Left kidney (tissue), 8 donors: ENCODE measurements around the gene OR2L13. TPM values are rescaled to one million over a fixed set of nuclear protein-coding genes. Genes with fewer than 3 reads are reported as not detected.
"Not testable (repeated sequence)": the region's sequence is repeated elsewhere in the genome, so short reads cannot be mapped to it uniquely, and the experiment has no call there.

Source experiments
- DNase-seq: peaks from one replicate; pipeline ENCODE4 v3.0.0-alpha.2; 2013
- long read RNA-seq, 8 donors: transcript quantifications; one replicate each; lab custom pipeline, GENCODE V29; 2026
- polyA plus RNA-seq: library from polyadenylated mRNA; unstranded; fragments of 120-200 nt; gene quantifications from one replicate; pipeline ENCODE4 v1.2.1, GENCODE V29; 2013; ENCODE audit not compliant: insufficient read length

Gene OR2L13, protein sequence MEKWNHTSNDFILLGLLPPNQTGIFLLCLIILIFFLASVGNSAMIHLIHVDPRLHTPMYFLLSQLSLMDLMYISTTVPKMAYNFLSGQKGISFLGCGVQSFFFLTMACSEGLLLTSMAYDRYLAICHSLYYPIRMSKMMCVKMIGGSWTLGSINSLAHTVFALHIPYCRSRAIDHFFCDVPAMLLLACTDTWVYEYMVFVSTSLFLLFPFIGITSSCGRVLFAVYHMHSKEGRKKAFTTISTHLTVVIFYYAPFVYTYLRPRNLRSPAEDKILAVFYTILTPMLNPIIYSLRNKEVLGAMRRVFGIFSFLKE
- not detected for polyA plus RNA-seq
- long read RNA-seq, donor 1 = 0 reads
- long read RNA-seq, donor 2 = 0 reads
- long read RNA-seq, donor 3 = 0 reads
- long read RNA-seq, donor 4 = 0 reads
- long read RNA-seq, donor 5 = 0 reads
- long read RNA-seq, donor 6 = 0 reads
- long read RNA-seq, donor 7 = 0 reads
- long read RNA-seq, donor 8 = 0 reads

DNA sequence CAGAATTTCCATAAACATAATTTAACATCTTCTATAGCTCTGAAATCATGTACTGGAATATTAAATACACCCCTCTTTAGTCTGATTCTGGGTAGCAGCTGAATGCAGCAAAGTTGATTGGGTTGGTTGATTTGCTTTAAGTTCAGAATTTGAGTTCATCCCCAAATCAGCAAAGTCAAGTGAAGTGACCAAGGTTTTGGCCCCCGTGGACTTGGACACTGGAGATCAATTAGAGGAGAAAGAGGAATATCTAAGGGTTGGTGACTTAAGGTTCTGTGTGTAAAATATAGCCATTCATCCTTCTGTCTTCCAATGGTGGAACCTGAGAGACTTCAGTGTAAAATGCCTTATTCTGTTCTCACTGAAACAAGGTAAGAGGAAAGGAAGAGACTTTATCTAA, at the start of gene OR2L13:
TSS of gene OR2L13 (plus strand) at position 301 of the 400 bp plus-strand sequence. CDS start 4,192 bp downstream, outside the sequence.
- no peak for DNase-seq

DNA sequence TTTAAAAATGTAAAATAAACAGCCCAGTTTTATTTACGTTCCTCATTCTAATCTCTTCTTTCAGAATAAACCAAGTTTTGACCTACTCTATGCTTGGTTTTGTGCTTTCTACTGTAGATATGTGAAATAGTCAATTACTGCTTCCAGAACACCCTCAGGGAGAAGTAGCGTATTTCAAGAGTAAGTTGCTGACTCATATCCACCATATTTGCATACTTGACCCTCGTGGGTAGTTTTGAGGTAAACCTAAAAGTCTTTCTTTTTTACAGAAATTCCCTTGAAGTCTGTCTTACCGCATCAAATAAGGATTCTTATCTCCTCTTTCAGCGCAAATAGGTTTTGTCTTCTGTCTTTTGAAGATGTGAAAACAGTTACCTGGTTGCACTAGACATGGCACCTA, 49.8 kb upstream of the OR2L13 start:
- no peak for DNase-seq

DNA sequence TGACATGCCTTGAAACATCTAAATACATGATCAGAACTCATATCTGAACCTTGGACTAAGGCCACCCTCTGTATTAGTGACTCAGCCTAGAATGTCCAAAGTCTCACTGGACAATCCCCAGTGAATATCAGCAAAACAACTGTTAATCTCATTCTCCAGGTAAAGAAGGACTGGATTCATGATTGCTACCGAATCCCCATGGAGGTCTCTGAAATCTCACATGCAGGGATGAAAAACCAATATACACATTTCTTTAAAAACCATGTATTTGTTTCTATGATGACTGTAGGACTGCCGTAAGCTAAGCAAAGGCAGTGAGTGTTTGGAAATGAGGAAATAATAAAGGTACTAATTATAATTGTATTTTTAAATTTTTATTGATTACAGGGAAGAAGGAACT, 48.4 kb upstream of the OR2L13 start, which contains the start of gene OR2L3:
TSS of gene OR2L3 (plus strand) at position 301 of the 400 bp plus-strand sequence. CDS start 13,846 bp downstream, outside the sequence.
- no peak for DNase-seq

DNA sequence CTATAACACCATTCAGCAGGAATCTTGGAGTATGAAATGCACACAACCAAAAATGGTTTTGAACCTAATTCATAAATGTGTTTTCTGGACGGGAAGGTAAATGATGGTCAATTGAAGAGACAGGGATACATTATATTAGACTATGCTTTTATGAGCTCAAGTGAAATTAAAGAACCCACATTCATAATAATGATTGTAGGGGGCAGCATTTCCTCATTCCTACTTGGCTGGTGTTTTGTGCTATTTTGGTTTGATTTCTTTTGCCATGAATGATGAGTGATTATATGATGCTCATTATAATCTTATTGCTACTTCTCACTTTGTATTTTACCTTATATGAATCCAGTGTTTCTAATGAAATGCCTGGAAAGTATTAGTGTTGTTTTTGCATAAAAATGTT, 48.0 kb upstream of the OR2L13 start:
- no peak for DNase-seq

DNA sequence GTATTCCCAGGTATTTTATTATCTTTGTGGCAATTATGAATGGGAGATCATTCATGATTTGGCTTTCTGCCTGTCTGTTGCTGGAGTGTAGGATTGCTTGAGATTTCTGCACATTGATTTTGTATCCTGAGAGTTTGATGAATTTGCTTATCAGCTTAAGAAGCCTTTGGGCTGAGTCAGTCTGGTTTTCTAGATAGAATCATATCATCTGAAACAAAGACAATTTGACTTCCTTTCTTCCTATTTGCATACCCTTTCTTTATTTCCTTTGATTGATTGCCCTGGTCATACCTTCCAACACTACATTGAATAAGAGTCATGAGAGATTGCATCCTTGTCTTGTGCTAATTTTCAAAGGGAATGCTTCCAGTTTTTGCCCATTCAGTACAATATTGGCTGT, 40.3 kb upstream of the OR2L13 start:
- DNase-seq = no peak

DNA sequence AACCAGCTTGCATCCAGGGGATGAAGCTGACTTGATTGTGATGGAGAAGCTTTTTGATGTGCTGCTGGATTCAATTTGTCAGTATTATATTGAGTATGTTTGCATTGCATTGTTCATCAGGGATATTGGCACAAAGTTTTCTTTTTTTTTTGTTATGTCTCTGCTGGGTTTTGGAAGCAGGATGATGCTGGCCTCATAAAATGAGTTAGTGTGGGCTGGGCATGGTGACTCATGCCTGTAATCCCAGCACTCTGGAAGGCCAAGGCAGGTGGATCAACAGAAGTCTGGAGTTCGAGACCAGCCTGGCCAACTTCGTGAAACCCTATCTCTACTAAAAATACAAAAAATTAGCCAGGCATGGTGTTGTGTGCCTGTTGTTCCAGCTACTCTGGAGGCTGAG, 39.7 kb upstream of the OR2L13 start:
- no peak for DNase-seq

DNA sequence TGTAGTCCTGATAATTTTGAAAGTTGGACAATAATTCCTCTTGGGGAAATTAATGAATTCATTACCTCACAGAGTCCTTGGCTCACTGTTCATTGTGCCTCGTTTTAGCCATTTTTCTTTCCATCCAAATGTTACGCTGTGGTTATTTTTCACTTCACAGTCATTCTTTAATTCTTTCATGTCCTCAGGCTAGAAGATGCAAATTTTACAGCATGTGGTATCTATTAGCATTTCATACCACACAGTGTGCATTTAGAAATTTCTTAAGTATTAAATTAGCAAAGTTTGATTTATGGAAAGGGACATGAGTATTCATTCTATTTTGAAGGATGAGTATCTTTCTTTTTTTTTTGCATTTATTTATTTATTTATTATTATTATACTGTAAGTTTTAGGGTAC, 29.9 kb upstream of the OR2L13 start:
- DNase-seq = no peak

DNA sequence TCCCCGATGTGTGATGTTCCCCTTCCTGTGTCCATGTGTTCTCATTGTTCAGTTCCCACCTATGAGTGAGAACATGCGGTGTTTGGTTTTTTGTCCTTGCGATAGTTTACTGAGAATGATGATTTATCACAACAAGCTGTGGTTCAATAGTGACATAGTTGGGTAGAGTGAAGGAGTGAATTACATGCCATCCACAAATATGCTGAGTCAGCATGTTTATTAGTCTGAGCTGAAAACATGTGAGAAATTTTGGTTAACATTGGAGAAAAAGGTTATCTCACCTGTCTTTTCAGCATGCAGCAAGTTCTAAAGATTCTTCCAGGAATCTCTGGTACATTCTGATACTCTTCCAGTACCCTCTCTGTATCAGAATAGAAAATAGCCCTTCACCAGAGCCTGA, 29.4 kb upstream of the OR2L13 start:
- no peak for DNase-seq

DNA sequence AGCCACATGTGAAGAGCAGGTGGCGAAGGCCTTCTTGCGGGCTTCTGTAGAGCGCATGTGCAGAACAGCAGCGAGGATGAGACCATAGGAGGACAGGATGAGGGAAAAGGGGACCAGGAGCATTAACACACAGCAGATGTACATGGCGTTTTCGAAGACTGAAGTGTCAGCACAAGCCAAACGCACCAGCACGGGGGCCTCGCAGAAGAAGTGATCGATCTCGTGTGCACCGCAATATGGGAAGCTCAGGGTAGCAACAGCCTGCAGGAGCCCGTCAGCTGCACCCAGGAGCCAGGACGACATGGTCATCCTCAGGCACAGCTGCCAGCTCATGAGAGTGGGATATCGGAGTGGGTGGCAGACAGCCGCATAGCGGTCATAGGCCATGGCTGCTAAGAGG, 11.1 kb upstream of the OR2L13 start:
- not testable (repeated sequence) for DNase-seq

DNA sequence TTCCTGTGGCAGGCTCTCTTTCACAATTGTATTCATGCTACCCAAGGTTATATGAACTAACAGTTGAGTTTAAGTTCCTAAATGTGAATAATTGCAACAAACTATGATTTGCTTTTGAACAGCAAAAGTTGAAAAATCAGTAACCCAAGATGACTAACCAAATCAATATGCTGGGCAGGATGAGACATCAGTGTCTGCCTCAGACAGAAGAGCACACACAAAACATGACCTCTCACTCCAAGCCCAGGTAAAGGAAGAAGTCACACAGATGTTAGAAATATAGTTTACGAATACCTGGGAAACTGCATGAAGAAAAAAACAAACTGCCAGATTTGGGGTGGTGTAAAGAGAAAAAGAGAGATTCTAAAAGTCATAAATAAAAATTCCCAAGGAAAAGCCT, 3.5 kb downstream of the OR2L13 start:
- no peak for DNase-seq

DNA sequence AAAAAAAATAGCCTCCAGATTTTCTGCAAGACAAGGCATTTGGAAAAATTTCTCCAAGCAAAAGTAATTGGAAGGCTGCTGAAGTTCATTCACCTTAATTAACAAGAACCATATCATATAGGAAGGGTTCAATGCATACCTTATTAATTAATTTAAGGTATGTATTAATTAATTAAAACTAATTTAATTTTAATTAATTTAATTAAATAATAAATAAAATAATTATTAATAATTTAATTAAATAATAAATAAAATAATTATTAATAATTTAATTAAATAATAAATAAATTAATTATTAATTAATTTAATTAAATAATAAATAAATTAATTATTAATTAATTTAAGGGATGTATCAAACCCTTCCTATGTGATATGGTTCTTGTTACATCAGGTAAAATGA, 7.9 kb downstream of the OR2L13 start:
- DNase-seq = no peak

DNA sequence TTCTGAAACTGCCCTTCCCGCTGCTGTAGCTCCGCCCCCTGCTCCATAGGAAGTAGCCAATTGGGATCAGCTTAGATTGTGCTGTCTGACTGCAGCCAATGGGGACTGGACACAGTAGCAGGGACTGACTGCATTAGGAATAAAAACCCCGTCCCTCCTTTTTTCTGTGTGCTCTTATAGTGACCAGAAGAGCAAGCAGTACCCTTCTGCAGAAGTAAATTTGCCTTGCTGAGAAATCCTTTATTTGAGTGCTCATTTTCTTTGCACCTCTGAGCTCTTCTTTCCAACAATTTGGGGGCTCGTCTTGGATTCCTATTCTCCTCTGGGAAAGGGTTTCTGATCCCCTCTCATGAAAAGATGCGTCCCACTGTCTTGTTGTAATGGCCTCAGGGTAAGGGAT, 16.2 kb downstream of the OR2L13 start:
- no peak for DNase-seq

DNA sequence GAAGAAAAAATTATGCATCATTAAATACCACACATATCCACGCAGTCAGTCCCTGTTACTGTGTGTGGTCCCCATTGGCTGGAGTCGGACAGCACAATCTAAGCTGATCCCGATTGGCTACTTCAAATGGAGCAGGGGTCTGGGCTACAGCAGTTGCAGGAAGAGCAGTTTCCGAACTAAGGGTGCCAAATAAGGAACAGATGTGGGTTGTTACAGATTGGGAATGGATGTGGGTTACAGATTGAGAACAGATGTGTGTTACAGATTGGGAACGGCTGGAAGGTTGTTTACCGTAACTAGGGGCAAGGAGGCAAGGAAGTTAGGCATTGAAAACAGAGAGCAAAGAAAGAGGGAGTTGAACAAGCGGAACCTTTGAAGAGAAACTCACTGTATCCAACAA, 19.9 kb downstream of the OR2L13 start:
- no peak for DNase-seq

DNA sequence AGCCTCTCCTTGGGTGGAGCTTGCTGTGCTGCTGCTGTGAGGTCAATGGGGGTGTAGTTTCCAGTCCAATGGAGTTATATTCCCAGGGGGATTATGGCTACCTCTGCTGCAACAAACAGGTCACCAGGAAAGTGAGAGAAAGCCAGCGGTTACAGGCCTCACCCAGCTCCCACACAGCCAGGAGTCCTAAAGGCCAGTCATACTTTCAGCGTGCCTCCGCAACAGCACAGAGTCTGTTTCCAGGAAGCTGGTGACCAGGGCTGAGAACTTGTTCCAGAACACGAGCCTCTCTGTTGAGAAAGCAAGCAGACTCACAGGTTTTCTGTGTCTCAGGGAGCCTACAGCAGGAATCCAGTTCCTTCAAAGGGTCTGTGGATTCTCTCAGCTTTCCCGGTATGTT, 32.7 kb downstream of the OR2L13 start:
- no peak for DNase-seq

DNA sequence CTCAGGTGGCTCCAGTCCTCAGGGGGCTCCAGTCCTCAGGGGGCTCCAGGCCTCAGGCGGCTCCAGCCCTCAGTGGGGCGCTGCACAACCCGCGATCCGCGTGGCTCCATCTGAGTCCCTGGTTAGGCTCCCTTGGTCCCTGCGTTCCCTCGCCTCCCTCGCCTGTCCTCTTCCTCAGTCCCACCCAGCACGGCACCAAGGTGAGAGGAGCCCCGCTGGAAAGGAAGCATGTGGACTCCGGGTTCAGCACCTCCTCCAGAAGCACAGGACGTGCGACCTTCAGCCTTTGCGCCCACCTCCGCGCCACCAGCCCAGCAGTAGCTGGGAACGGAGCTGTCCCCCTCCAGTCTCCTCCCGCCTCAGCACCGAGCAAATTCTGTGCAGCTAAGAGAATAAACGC, 41.8 kb downstream of the OR2L13 start:
- no peak for DNase-seq

DNA sequence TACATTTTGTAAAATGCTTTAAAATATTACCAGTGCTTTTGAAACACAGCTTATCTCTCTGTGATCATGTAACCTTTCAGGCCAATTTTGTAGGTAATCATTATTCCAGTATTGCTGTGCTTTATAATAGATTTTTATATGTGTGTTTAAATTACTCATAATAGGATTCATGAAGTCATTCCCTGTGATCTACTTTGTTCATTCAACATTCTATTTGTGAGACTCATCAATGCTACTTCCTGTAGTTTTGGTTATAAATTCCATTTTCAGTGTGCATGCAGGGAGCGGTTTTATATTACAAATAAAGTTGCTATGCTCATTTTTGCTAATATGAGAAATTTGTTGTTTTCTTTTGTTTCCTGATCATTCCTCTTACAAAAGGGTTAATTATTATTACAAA, 45.9 kb downstream of the OR2L13 start:
- DNase-seq = no peak

DNA sequence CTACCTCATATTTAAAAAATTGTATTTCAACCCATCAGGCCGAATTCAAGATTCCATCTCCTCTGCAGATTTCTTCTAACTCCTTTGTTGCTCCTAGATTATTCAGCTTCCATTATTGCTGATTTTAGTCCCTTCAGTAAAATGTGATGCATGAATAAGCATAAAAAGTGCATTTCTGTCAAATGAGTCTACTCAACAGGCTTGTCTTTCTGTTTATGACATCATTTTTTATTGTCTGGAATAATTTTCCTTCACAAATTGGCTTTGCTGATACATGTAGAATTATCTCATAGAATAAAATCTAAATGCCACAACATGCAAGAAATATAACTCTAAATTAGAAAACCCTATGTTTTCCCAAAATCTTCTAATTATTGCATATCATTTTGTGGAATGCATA, 48.3 kb downstream of the OR2L13 start:
- no peak for DNase-seq

DNA sequence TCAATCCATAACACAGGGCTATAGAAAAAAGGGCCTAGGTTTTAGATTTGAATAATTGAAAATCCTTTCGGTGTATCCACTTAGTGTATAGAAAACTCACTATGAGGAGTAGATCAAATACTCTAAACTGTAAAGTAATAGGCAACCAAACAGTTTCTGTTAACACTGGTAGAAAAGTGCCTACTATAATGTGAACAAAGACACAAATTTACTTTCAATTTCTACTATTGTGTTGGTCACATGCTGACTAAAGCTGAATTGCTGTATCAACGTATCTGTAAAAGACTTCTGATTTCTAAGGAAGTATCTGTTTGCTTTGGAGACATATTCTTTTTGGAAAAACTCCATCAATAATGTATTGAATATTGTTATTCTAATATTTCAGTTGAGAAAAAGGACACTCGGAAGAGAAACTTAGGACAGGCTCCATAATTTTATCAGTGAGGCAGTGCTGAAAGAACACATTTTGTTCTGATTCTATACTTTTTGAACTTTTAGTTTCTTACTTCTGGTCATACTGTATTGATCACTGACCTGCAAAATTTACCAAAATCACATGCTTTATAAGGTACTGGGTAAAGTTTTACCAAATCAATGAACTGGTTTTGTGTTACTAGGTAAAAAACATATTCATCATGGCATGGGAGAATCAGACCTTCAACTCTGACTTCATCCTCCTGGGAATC, 49.7 kb downstream of the OR2L13 start, which contains the start of gene OR2M5:
TSS of gene OR2M5 (plus strand) at position 636 of the 686 bp plus-strand sequence. CDS start at position 636, 0 bp downstream.
- no peak for DNase-seq

Other genes with a start within 250 kb of the OR2L13 start
- gene TRIM58, start 238.0 kb upstream of the OR2L13 start, polyA plus RNA-seq = 1.0 TPM
- gene OR2W3, start 199.6 kb upstream of the OR2L13 start, polyA plus RNA-seq = 0.25 TPM
- not detected for gene OR2T8, start 174.9 kb upstream of the OR2L13 start, polyA plus RNA-seq
- gene OR2AJ1, start 170.3 kb upstream of the OR2L13 start, polyA plus RNA-seq = not detected
- gene OR2L8, start 146.3 kb upstream of the OR2L13 start, polyA plus RNA-seq = not detected
- not detected for gene OR2AK2, start 130.0 kb upstream of the OR2L13 start, polyA plus RNA-seq
- not detected for gene OR2L5, start 81.5 kb upstream of the OR2L13 start, polyA plus RNA-seq
- gene OR2L2, start 65.1 kb upstream of the OR2L13 start, polyA plus RNA-seq = 0.13 TPM
- gene OR2L3, start 48.3 kb upstream of the OR2L13 start, polyA plus RNA-seq = not detected
- not detected for gene OR2M5, start 50.0 kb downstream of the OR2L13 start, polyA plus RNA-seq
- not detected for gene OR2M2, start 79.6 kb downstream of the OR2L13 start, polyA plus RNA-seq
- 0.08 TPM for gene OR2M3, start 102.1 kb downstream of the OR2L13 start, polyA plus RNA-seq
- gene OR2M4, start 136.2 kb downstream of the OR2L13 start, polyA plus RNA-seq = 0.07 TPM
- gene OR2T33, start 182.8 kb downstream of the OR2L13 start, polyA plus RNA-seq = not detected
- gene OR2T12, start 208.2 kb downstream of the OR2L13 start, polyA plus RNA-seq = 0.07 TPM
- gene OR2M7, start 229.4 kb downstream of the OR2L13 start, polyA plus RNA-seq = not detected